ENCODE results near the gene ICE2. TPM values are rescaled to one million over a fixed set of nuclear protein-coding genes. Genes with fewer than 3 reads are reported as not detected.
A peak's percentile ranks its signal among the peaks of the same experiment; 100 is the strongest.

Gene ICE2
- total RNA-seq, 2 donors from 2014 or later, result 89.4 to 99.7 TPM

- Histone ChIP-seq H3K9ac (ENCODE audit: extremely low read depth, low read length, poor library complexity, severe bottlenecking) (no peak overlapping the region), H3K4me1 (ENCODE audit: control insufficient read depth, insufficient read depth, low read length) (no peaks in the 10 kb centered on the region), H3K27me3 (ENCODE audit: control insufficient read depth, insufficient read depth, low read length, poor library complexity, severe bottlenecking) (no peaks in the 10 kb centered on the region), H3K27ac (ENCODE audit: low read depth, low read length) (no peak overlapping the region), H3K9me3 (ENCODE audit: control insufficient read depth, low read length) (no peaks in the 10 kb centered on the region), H3K36me3 (ENCODE audit: control insufficient read depth, insufficient read depth, low read length) (peaks cover 34% of the 10 kb centered on the region), H3K4me3 (ENCODE audit: low read length) (no peak overlapping the region)
- no peak overlapping the region for H3K27ac Mint-ChIP-seq
- TF ChIP-seq CTCF (conservative IDR thresholded peaks at IDR 0.05), result no peak
- peaks cover 26% of the 10 kb centered on the region for H3K36me3 Mint-ChIP-seq (ENCODE audit: low read depth)
- H3K9me3 Mint-ChIP-seq, result no peaks in the 10 kb centered on the region
- H3K4me3 Mint-ChIP-seq, result no peak overlapping the region
- peaks cover 14% of the 10 kb centered on the region for H3K4me1 Mint-ChIP-seq
- no peak for DNase-seq
- 100% methylated on average over 1 of the region's 2 CpGs for WGBS, 2 experiments (ENCODE audit: insufficient coverage in 1 of 2, insufficient read length in 1 of 2)
- no peaks in the 10 kb centered on the region for H3K27me3 Mint-ChIP-seq (ENCODE audit: insufficient read depth)
These were observed 36.8 kb downstream of the ICE2 start for GRCh38 chr15:60442031-60442650.

- Mint-ChIP-seq H3K4me3 (no peak overlapping the region), H3K27me3 (ENCODE audit: insufficient read depth) (no peaks in the 10 kb centered on the region), H3K27ac (peak overlapping the region; percentile 80), H3K36me3 (ENCODE audit: low read depth) (peaks cover 21% of the 10 kb centered on the region), H3K9me3 (no peaks in the 10 kb centered on the region), H3K4me1 (peaks cover 14% of the 10 kb centered on the region)
- no peak for TF ChIP-seq CTCF (conservative IDR thresholded peaks at IDR 0.05)
- Histone ChIP-seq H3K4me3 (ENCODE audit: low read length) (no peak overlapping the region), H3K27me3 (ENCODE audit: control insufficient read depth, insufficient read depth, low read length, poor library complexity, severe bottlenecking) (no peaks in the 10 kb centered on the region), H3K27ac (ENCODE audit: low read depth, low read length) (no peak overlapping the region), H3K9ac (ENCODE audit: extremely low read depth, low read length, poor library complexity, severe bottlenecking) (no peak overlapping the region), H3K36me3 (ENCODE audit: control insufficient read depth, insufficient read depth, low read length) (peaks cover 26% of the 10 kb centered on the region), H3K9me3 (ENCODE audit: control insufficient read depth, low read length) (no peaks in the 10 kb centered on the region), H3K4me1 (ENCODE audit: control insufficient read depth, insufficient read depth, low read length) (no peaks in the 10 kb centered on the region)
- no peak for DNase-seq
- WGBS, 2 experiments (ENCODE audit: insufficient coverage in 1 of 2, insufficient read length in 1 of 2), result 80 to 100% methylated on average over 1 of the region's 1 CpG
These were observed 37.6 kb downstream of the ICE2 start for GRCh38 chr15:60441331-60441730.

- no peak for DNase-seq
- Mint-ChIP-seq H3K4me3 (no peak overlapping the region), H3K27me3 (ENCODE audit: insufficient read depth) (no peaks in the 10 kb centered on the region), H3K9me3 (no peaks in the 10 kb centered on the region), H3K27ac (no peak overlapping the region), H3K4me1 (peaks cover 14% of the 10 kb centered on the region), H3K36me3 (ENCODE audit: low read depth) (peaks cover 27% of the 10 kb centered on the region)
- Histone ChIP-seq H3K36me3 (ENCODE audit: control insufficient read depth, insufficient read depth, low read length) (peaks cover 32% of the 10 kb centered on the region), H3K4me1 (ENCODE audit: control insufficient read depth, insufficient read depth, low read length) (no peaks in the 10 kb centered on the region), H3K4me3 (ENCODE audit: low read length) (no peak overlapping the region), H3K27ac (ENCODE audit: low read depth, low read length) (no peak overlapping the region), H3K9me3 (ENCODE audit: control insufficient read depth, low read length) (no peaks in the 10 kb centered on the region), H3K27me3 (ENCODE audit: control insufficient read depth, insufficient read depth, low read length, poor library complexity, severe bottlenecking) (no peaks in the 10 kb centered on the region), H3K9ac (ENCODE audit: extremely low read depth, low read length, poor library complexity, severe bottlenecking) (no peak overlapping the region)
- no CpG with 5 or more reads among the region's 1 CpG for WGBS, 2 experiments (ENCODE audit: insufficient coverage in 1 of 2, insufficient read length in 1 of 2)
- TF ChIP-seq CTCF (conservative IDR thresholded peaks at IDR 0.05), result no peak
These were observed 40.3 kb downstream of the ICE2 start for GRCh38 chr15:60438646-60439045.

Data from endodermal cell (in vitro differentiated cells).